Stimulated activated CD8-positive, alpha-beta memory T cell treated with anti-CD3 and anti-CD28 coated beads, Interleukin-15, amount 100 ng/mL, for 4 hours (primary cell): ENCODE data around the gene ZDHHC11.

Experiments
- DNase-seq, 2 donors: peaks; one replicate each; pipeline ENCODE4 v3.0.0-alpha.2; 2020; ENCODE audit warnings: low read depth in 2 of 2

ZDHHC11 gene, protein sequence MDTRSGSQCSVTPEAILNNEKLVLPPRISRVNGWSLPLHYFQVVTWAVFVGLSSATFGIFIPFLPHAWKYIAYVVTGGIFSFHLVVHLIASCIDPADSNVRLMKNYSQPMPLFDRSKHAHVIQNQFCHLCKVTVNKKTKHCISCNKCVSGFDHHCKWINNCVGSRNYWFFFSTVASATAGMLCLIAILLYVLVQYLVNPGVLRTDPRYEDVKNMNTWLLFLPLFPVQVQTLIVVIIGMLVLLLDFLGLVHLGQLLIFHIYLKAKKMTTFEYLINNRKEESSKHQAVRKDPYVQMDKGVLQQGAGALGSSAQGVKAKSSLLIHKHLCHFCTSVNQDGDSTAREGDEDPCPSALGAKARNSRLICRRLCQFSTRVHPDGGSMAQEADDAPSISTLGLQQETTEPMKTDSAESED

DNA sequence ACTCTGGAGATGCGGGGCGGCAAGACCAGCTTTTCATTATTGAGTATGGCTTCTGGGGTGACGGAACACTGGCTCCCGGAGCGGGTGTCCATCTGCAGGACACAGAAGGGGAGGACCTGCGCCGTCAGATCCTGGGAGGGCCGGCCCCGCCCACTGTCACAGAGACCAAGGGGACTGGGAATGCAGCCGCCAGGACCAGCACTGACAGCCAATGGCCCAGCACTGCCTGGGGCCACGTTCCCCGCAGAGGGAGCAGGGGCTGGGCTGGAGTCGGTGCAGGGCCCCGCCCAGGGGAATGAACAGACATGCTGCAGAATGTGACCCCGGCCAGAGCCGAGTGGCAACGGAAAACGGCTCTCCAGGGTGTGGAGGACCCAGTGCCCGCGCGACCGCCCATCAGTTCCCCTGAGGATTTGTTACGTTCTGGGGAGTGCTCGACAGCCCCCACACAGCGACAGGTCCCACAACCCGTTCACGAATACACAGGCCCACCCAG lies at the start of gene ZDHHC11:
ZDHHC11 (minus strand) TSS at position 476 of the 496 bp plus-strand sequence; CDS start at position 92, 384 bp downstream.
- DNase-seq, result no peak

- no peak for DNase-seq
These were observed 42.9 kb upstream of the ZDHHC11 start for GRCh38 chr5:893711-894110.

- DNase-seq, result no peak
These were observed 42.3 kb upstream of the ZDHHC11 start for GRCh38 chr5:893137-893506.

DNA sequence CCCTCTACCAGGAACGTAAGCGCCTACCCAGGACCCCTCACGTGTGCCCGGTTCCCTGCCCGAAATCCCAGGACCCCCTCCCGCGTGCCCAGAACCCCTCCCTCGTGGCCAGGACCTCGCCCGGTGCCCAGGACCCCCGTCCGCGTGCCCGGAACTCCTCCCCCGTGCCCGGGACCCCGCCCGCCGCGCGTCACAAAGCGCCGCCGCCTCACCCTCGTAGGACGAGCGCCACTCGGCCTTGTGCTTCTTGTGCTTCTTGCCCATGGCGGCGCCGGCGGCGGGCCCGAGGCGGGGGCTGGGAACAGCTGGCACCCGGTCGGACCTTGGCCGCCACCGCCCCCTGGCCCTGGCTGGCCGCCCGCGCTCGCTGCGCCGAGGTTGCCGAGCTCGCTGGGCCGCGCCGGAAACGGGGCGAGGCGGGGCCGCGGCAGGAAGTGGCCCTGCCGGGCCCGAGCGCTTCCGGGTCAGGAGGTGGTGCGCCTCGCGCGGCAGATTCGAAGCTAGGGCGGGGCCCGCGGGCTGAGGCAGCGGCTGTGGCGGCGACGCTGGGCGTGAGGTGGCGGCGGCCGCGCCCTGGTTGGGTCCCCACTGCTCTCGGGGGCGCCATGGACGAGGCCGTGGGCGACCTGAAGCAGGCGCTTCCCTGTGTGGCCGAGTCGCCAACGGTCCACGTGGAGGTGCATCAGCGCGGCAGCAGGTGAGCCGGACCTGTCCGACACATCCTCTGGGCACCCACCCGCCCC lies 41.8 kb upstream of the ZDHHC11 start, which contains the start of the genes BRD9 and TRIP13:
BRD9 (minus strand) TSS at position 408 of the 743 bp plus-strand sequence; CDS start at position 264, 144 bp downstream.
TRIP13 (plus strand) TSS at position 491 of the 743 bp plus-strand sequence; CDS start at position 606, 115 bp downstream.
- peak; percentile 60 to 69 for DNase-seq

GRCh38 chr5:891837-892393 lies 41.1 kb upstream of the ZDHHC11 start:
- no peak for DNase-seq

GRCh38 chr5:891117-891836 lies 40.5 kb upstream of the ZDHHC11 start:
- DNase-seq, result no peak

- no peak for DNase-seq
These were observed 38.4 kb upstream of the ZDHHC11 start for GRCh38 chr5:889075-889710.

- no peak for DNase-seq
These were observed 37.9 kb upstream of the ZDHHC11 start for GRCh38 chr5:888638-889035.

DNA sequence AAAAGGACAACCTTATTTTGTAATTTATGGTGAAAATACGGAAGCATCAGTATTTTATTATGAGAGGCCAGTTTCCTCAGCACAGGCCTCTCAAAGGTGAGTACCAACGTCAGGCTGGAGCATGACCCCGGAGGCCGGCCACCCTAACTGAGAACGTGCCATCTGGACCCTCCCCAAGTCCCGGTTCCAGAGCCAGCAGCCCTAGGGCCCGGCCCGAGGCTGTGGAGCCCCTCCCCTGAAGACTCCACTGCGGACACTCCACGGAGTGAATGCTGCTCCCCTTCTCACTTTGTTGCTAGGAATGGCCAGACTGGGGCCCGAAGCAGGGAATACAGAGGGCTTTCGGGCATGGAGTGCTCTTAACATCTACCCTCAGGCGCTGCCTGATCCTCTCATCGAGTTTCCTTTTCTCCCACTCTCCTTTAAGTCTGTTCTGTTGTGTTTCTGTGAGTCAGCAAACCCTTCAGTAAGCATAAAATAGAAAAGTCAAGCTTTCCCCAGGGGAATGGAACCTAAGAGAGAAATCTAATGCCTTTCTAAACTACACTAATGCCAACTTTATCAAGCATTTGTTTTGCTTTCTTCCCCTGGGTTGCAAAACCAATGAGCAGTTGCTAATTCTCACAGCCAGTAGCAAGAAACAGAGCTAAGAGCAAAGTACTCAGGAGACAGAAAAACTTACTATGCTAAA lies 37.3 kb upstream of the ZDHHC11 start:
- DNase-seq, result no peak

GRCh38 chr5:886716-887325 lies 36.0 kb upstream of the ZDHHC11 start:
- no peak for DNase-seq

DNA sequence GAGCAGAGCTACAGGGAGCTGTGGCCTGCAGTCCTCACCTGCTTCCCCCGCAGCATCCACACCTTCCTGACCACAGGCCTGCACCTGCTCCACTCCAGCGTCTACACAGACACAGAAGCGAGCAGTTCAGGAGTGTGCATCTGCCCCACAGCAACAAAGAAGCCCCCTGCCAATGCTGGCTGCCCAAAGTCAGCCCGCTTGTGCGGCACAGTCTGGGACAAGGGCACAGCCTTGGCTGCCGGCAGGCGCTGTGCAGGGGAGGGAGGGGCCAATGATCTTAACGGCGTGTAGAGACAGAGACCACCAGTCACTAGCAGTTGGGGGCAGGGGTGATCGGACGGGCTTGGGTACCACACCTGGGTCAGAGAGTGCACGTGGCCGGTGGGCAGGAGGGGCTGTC lies 35.2 kb upstream of the ZDHHC11 start:
- DNase-seq, result no peak

DNA sequence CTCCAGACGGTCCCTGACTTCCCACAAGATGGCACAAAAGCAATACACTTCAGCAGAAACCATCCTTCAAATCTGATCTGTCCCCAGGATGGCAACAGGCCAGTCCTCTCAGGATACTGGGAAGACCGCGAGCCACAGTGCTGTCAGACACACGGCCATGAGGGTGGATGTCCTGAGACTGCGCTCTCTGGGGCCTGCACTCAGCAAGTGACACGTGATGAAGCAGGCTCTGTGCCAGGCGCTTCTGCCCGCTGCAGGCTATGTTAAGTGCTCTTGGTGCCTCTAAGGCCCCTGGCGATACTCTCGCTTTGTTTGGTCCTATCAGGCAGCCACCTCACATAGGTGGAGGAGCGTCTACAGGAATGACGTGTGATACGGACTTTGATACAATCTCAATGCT lies 34.7 kb upstream of the ZDHHC11 start:
- DNase-seq, result no peak

GRCh38 chr5:885127-885442 lies 34.3 kb upstream of the ZDHHC11 start:
- no peak for DNase-seq

GRCh38 chr5:884345-885126 lies 33.8 kb upstream of the ZDHHC11 start:
- no peak for DNase-seq

DNA sequence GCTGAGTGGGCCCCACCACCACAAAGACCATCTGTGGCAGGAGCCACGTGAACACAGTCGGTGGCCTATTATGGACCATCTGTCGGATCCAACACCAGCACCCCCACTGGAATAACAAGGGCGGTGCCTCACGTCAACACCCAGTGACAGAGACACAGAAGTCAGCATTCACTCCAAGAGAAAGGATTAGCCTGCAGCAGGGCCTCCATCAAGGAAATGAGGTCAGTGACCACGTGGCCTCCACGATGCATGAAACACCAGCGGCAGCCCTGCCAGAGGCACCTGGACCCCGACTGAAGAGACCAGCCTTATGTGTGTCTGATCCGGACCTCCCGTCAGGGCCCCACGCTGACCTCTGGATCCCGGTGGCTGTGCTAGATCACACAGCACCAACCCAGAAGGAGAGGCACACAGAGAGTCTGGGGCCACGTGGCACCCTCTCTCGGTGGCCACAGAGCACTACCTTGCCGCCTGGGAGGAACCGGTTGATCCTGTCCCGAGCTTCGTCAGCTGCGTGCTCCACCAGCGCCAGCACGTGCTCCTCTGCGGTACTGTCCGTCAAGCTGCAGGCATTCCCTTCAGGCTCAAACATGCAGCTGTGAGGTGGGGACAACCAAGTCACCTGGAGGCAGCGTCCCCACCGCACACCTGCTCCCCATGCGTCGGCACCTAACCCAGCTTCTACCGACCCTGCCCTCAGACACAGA lies 32.8 kb upstream of the ZDHHC11 start:
- no peak for DNase-seq

DNA sequence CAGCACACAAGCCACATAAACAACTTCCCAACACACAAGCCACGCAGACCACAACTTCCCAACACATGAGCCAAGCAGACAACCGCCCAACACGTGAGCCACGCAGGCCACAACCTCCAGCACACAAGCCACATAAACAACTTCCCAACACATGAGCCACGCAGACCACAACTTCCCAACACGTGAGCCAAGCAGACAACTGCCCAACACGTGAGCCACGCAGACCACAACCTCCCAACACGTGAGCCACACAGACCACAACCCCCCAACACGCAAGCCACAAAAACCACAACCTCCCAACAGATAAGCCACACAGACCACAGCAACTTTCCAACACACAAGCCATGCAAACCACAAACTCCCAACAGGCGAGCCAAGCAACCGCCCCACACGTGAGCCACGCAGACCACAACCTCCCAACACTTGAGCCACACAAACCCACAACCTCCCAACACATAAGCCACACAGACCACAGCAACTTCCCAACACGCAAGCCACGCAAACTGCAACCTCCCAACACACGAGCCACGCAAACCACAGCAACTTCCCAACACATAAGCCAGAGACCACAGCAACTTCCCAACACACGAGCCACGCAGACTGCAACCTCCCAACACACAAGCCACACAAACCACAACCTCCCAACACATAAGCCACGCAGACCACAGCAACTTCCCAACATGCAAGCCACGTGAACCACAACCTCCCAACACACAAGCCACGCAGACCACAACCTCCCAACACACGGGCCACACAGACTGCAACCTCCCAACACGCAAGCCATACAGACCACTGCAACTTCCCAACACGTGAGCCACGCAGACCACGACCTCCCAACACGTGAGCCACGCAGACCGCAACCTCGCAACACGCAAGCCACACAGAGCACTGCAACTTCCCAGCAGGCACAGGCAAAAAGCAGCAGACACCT lies 31.7 kb upstream of the ZDHHC11 start:
- no peak for DNase-seq

GRCh38 chr5:881551-881935 lies 30.8 kb upstream of the ZDHHC11 start:
- DNase-seq, result no peak
